Hepatocyte (in vitro differentiated cells): ENCODE measurements around the gene PRKG1.

Experiments
- EZH2 ChIP-seq: fragments of 200-600 bp; sonication (generic); IDR thresholded peaks from 2 replicates; pipeline ENCODE4 v1.6.1; 2016; ENCODE audit warnings: antibody characterized with exemption, mild to moderate bottlenecking, borderline replicate concordance
- EZH2phosphoT487 ChIP-seq: fragments of 200-600 bp; sonication (generic); IDR thresholded peaks from one replicate; pipeline ENCODE4 v1.6.1; 2018; ENCODE audit warnings: antibody characterized with exemption, mild to moderate bottlenecking, low read depth, moderate library complexity; ENCODE audit not compliant: unreplicated experiment, severe bottlenecking
- TF ChIP-seq, protein P1 (sequence below): fragments of 200-600 bp; sonication (generic); IDR thresholded peaks from 2 replicates; pipeline ENCODE4 v1.5.1; 2016; ENCODE audit warnings: antibody characterized with exemption, mild to moderate bottlenecking; ENCODE audit not compliant: poor library complexity

DNA sequence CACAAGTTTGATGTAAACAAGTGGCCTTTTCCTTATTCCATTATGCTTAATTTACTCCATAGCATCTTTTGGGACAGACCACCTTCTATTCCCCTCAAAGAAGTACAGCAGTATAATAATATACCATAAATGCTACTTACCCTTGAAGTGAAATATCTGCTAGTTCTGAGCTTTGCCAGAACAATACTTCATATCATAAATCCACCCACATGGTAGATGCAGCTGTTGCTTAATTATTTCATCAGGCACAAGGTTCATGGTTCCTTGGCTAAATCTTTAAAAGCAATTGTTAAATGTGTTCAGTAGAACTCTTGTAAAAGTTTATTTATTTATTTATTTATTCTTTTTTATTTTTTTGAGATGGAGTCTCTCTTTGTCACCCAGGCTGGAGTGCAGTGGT, 592.2 kb downstream of the PRKG1 start:
- TF ChIP-seq, protein P1, sequence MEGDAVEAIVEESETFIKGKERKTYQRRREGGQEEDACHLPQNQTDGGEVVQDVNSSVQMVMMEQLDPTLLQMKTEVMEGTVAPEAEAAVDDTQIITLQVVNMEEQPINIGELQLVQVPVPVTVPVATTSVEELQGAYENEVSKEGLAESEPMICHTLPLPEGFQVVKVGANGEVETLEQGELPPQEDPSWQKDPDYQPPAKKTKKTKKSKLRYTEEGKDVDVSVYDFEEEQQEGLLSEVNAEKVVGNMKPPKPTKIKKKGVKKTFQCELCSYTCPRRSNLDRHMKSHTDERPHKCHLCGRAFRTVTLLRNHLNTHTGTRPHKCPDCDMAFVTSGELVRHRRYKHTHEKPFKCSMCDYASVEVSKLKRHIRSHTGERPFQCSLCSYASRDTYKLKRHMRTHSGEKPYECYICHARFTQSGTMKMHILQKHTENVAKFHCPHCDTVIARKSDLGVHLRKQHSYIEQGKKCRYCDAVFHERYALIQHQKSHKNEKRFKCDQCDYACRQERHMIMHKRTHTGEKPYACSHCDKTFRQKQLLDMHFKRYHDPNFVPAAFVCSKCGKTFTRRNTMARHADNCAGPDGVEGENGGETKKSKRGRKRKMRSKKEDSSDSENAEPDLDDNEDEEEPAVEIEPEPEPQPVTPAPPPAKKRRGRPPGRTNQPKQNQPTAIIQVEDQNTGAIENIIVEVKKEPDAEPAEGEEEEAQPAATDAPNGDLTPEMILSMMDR = no peak
- TF ChIP-seq EZH2phosphoT487 (no peak), EZH2 (no peak)
